ENCODE data around the gene HS3ST3A1.

GRCh38 chr17:13510062-13510461 is 91.7 kb downstream of the HS3ST3A1 start:
- TF ChIP-seq POLR2A (IDR thresholded peaks at IDR 0.05) (no peak), CTCF (IDR thresholded peaks at IDR 0.05) (no peak)
